ENCODE data around the gene WNT3. TPM values are rescaled to one million over a fixed set of nuclear protein-coding genes. Genes with fewer than 3 reads are reported as not detected.
"Not testable (repeated sequence)": the region's sequence is repeated elsewhere in the genome, so short reads cannot be mapped to it uniquely, and the experiment has no call there.

Gene WNT3
- total and polyA plus RNA-seq, 2 of the 8 experiments (the other 6 are each of a cell fraction or from before 2014, with no cell fraction given): 0.56 to 2.0 TPM

DNA sequence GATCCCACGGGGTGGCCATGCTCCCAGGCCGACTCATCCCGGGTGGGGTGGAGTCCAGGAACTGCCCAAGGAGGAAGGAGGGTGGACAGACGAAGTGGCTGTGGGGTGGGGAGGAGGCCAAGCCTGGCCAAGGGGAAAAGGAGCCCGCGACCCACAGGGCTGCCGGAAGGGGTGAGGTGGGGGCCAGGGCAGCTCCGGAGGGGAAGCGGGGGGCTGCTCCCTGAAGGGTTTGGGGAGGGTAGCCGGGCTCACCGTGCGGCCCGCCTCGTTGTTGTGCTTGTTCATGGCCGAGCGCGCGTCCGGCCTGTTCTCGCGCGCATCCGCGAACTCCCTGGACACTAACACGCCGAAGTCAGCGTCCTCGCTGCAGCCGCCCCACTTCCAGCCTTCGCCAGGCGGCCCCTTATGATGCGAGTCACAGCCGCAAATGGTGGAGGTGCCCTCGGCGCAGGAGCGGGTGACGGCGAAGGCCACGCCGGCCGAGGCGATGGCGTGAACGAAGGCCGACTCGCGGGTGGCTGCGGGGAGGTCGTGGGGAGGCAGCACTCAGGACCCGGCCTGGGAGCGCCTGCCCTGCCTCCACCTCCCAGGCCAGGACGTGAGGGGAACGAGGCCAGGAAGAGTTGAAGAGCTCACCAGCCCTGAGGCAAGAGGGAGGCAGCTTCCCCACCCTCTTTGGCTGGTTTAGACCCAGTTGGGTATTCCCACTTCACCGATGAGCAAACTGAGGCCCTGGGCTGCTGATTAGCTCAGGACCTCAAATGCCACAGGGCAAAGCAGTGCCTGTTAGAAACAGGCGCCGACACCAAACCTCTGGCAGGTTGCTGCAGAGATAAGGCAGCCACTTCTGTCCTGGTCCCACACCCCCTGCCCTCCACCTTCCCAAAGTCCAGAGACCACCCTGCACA, 48.7 kb downstream of the WNT3 start (continued):
- TF ChIP-seq EP300 (IDR thresholded peaks at IDR 0.05; ENCODE audit: borderline replicate concordance in 1 of 2, low read depth in 2 of 2, low read length in 2 of 2): no peak
- TF ChIP-seq NRF1 (IDR thresholded peaks at IDR 0.05; ENCODE audit: low read depth, low read length): no peak
- no peak for TF ChIP-seq CBX5 (IDR thresholded peaks at IDR 0.05; ENCODE audit: low read depth, low read length)

DNA sequence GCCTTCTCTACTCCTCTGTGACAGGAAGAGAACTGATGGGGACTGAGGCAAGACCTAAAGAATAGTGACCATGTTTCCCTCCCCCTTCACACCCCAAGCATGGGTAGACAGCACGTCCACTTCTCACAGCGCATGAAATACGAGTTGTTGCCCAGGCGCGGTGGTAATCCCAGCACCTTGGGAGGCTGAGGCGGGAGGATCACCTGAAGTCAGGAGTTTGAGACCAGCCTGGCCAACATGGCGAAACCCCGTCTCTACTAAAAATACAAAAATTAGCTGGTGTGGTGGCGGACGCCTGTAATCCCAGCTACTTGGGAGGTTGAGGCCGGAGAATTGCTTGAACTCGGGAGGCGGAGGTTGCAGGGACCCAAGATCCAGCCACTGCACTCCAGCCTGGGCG, 49.6 kb downstream of the WNT3 start:
- H3K27ac ChIP-seq (ENCODE audit: low read depth, low read length); H3K9me3 ChIP-seq (ENCODE audit: insufficient read depth in 2 of 2, low read depth in 1 of 2, low read length in 1 of 2); H3K36me3 ChIP-seq (ENCODE audit: control insufficient read depth in 2 of 4, insufficient read depth in 4 of 4, low read length in 3 of 4); H3K23ac ChIP-seq (ENCODE audit: insufficient read length); DNase-seq (ENCODE audit: low read depth in 1 of 2, low spot score in 2 of 2); H3K79me1 ChIP-seq (ENCODE audit: low read depth, low read length); H3K56ac ChIP-seq (replicated peaks; ENCODE audit: insufficient read length, low read depth, low read length); H2BK120ac ChIP-seq (replicated peaks; ENCODE audit: low read depth, low read length); H3K9ac ChIP-seq (replicated peaks in 1 of 4; ENCODE audit: extremely low read depth in 1 of 4, low read depth in 3 of 4, low read length in 3 of 4); H2BK20ac ChIP-seq (ENCODE audit: low read length); H3K14ac ChIP-seq (ENCODE audit: insufficient read length); H4K91ac ChIP-seq (replicated peaks; ENCODE audit: insufficient read length, low read length); H2BK5ac ChIP-seq (ENCODE audit: low read depth, low read length); FAIRE-seq; H3K79me2 ChIP-seq (ENCODE audit: control insufficient read depth in 1 of 2, insufficient read depth in 2 of 2, low read length in 2 of 2); H3K18ac ChIP-seq (ENCODE audit: extremely low read depth, low read length); H3K4me3 ChIP-seq (ENCODE audit: extremely low read depth in 1 of 4, insufficient read depth in 2 of 4, low read depth in 3 of 4, low read length in 4 of 4); H4K5ac ChIP-seq (ENCODE audit: insufficient read length, low read depth, low read length); H2BK15ac ChIP-seq (ENCODE audit: low read length); H3K4ac ChIP-seq (replicated peaks; ENCODE audit: insufficient read length, low read depth, low read length); H3K4me2 ChIP-seq (ENCODE audit: insufficient read depth in 1 of 2, low read depth in 2 of 2, low read length in 2 of 2); H2AFZ ChIP-seq (ENCODE audit: low read length); H2BK12ac ChIP-seq (ENCODE audit: low read depth, low read length); H4K8ac ChIP-seq (ENCODE audit: extremely low read depth, insufficient read depth, low read length); CTCF ChIA-PET (ENCODE audit: partially characterized antibody): not testable (repeated sequence)
- POLR2A ChIA-PET (ENCODE audit: partially characterized antibody): interaction anchor here (1.4 kb wide), 1 partner anchor 15 kb away, joined by 3 read pairs; no protein-coding TSS in a partner anchor
- Histone ChIP-seq H2AK5ac (ENCODE audit: low read depth, low read length) (peak overlapping the region; percentile 15; the same call in 1 of the 2 replicates), H3K4me1 (replicated peaks in 1 of 4; ENCODE audit: control insufficient read depth in 3 of 4, insufficient read depth in 4 of 4, low read length in 3 of 4) (peaks cover 6 to 28% (median 23%) of the 10 kb centered on the region in 4 experiments), H4K20me1 (replicated peaks in 1 of 2; ENCODE audit: control insufficient read depth in 1 of 2, insufficient read depth in 2 of 2, low read length in 2 of 2) (peaks cover 7 to 12% of the 10 kb centered on the region in 2 experiments), H3K23me2 (ENCODE audit: low read depth, low read length) (peaks cover 10% of the 10 kb centered on the region; the same call in 1 of the 2 replicates), H3K27me3 (replicated peaks in 1 of 4; ENCODE audit: control insufficient read depth in 3 of 4, extremely low read depth in 1 of 4, insufficient read depth in 3 of 4, low read length in 3 of 4) (peaks cover 31 to 50% (median 49%) of the 10 kb centered on the region in 4 experiments)
- WGBS, 2 experiments (ENCODE audit: extremely low coverage in 1 of 2, insufficient coverage in 1 of 2, insufficient read length in 1 of 2, insufficient replicate concordance in 2 of 2, low coverage in 1 of 2, low lambda C conversion rate in 2 of 2, missing lambda C conversion rate in 1 of 2): 98% methylated on average over 13 of the region's 14 CpGs; no CpG with 5 or more reads in 1 of the 2 experiments

Data from H1 (cell line).